Measurements from ENCODE around the gene PRDM16.

DNA sequence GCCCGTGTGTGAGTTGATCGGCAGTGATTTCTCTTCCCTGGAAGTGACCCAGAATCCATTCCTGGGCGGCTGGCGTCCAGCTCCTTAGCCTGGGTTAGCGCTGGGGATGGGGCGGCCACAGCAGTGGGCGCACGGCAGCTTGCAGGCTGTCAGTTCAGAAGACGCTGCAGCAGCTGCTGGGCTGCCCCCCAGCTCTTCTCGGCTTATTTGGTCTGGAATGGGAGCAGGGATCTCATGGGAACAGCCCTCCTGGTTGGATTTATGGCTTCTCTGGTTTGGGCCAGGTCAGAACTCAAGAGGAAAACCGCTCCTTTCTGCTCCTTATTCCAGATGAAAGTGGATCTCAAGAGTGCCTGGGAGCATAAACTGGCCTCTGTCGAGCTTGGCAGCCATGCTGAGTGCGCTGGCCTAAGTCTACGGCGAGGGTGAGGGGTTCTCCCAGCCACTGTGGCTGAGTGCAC lies 148.2 kb downstream of the PRDM16 start:
- TF ChIP-seq, protein P1, sequence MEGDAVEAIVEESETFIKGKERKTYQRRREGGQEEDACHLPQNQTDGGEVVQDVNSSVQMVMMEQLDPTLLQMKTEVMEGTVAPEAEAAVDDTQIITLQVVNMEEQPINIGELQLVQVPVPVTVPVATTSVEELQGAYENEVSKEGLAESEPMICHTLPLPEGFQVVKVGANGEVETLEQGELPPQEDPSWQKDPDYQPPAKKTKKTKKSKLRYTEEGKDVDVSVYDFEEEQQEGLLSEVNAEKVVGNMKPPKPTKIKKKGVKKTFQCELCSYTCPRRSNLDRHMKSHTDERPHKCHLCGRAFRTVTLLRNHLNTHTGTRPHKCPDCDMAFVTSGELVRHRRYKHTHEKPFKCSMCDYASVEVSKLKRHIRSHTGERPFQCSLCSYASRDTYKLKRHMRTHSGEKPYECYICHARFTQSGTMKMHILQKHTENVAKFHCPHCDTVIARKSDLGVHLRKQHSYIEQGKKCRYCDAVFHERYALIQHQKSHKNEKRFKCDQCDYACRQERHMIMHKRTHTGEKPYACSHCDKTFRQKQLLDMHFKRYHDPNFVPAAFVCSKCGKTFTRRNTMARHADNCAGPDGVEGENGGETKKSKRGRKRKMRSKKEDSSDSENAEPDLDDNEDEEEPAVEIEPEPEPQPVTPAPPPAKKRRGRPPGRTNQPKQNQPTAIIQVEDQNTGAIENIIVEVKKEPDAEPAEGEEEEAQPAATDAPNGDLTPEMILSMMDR (IDR thresholded peaks at IDR 0.05), result no peak
- TF ChIP-seq, protein P2, sequence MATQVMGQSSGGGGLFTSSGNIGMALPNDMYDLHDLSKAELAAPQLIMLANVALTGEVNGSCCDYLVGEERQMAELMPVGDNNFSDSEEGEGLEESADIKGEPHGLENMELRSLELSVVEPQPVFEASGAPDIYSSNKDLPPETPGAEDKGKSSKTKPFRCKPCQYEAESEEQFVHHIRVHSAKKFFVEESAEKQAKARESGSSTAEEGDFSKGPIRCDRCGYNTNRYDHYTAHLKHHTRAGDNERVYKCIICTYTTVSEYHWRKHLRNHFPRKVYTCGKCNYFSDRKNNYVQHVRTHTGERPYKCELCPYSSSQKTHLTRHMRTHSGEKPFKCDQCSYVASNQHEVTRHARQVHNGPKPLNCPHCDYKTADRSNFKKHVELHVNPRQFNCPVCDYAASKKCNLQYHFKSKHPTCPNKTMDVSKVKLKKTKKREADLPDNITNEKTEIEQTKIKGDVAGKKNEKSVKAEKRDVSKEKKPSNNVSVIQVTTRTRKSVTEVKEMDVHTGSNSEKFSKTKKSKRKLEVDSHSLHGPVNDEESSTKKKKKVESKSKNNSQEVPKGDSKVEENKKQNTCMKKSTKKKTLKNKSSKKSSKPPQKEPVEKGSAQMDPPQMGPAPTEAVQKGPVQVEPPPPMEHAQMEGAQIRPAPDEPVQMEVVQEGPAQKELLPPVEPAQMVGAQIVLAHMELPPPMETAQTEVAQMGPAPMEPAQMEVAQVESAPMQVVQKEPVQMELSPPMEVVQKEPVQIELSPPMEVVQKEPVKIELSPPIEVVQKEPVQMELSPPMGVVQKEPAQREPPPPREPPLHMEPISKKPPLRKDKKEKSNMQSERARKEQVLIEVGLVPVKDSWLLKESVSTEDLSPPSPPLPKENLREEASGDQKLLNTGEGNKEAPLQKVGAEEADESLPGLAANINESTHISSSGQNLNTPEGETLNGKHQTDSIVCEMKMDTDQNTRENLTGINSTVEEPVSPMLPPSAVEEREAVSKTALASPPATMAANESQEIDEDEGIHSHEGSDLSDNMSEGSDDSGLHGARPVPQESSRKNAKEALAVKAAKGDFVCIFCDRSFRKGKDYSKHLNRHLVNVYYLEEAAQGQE (IDR thresholded peaks at IDR 0.05; ENCODE audit: insufficient read depth in 1 of 2, low read depth in 2 of 2, low read length in 1 of 2), result no peak
- TF ChIP-seq TCF7L2 (IDR thresholded peaks at IDR 0.05; ENCODE audit: low read depth, low read length) (no peak), POLR2AphosphoS5 (IDR thresholded peaks at IDR 0.05; ENCODE audit: low read depth, low read length) (no peak)
